Kidney (tissue), 14 donors: ENCODE results near the gene PRRG2. TPM values are rescaled to one million over a fixed set of nuclear protein-coding genes. Genes with fewer than 3 reads are reported as not detected.

Source experiments
- DNase-seq, 5 donors: peaks; one replicate each; pipeline ENCODE4 v3.0.0-alpha.2; 2013 to 2020
- FAIRE-seq: peaks from 2 replicates; lab custom pipeline; 2012; peaks lifted over from hg19 to GRCh38; lab: Jason Lieb, UNC
- H3K27ac ChIP-seq, 2 donors: one replicate each; pipeline ENCODE4 v1.7.0; 2013; ENCODE audit warnings: low read depth in 2 of 2, low read length in 2 of 2, inconsistent platforms in 1 of 2
- H3K27me3 ChIP-seq: one replicate; pipeline ENCODE4 v1.7.1; 2013; ENCODE audit warnings: low read length, inconsistent platforms; ENCODE audit not compliant: control insufficient read depth, insufficient read depth
- H3K36me3 ChIP-seq, 3 donors: one replicate each; pipeline versions ENCODE4 v1.7.0 to v1.7.1; 2013; ENCODE audit warnings: low read length in 3 of 3, control low read depth in 1 of 3, inconsistent platforms in 1 of 3; ENCODE audit not compliant: insufficient read depth in 3 of 3, control insufficient read depth in 2 of 3
- H3K4me1 ChIP-seq, 3 donors: one replicate each; pipeline versions ENCODE4 v1.7.0 to v1.7.1; 2013; ENCODE audit warnings: low read length in 3 of 3, inconsistent platforms in 1 of 3, low read depth in 1 of 3; ENCODE audit not compliant: control insufficient read depth in 2 of 3, insufficient read depth in 2 of 3
- H3K4me3 ChIP-seq, 3 donors: one replicate each; pipeline versions ENCODE4 v1.7.0 to v1.8.1; 2013; ENCODE audit warnings: low read length in 3 of 3, control low read depth in 1 of 3, inconsistent platforms in 1 of 3
- H3K9ac ChIP-seq, 3 donors: one replicate each; pipeline versions ENCODE4 v1.7.0 to v1.7.1; 2013; ENCODE audit warnings: low read length in 3 of 3, control low read depth in 1 of 3, inconsistent platforms in 1 of 3
- H3K9me3 ChIP-seq, 3 donors: one replicate each; pipeline versions ENCODE4 v1.7.0 to v1.7.1; 2013; ENCODE audit warnings: low read length in 3 of 3, control low read depth in 1 of 3, inconsistent platforms in 1 of 3; ENCODE audit not compliant: control insufficient read depth in 2 of 3, insufficient read depth in 1 of 3
- intact Hi-C: fragments of 100-400 bp; cut with DNase I; formaldehyde crosslinking; loops from one replicate; pipeline ENCODE4 v1.11.1; 2022
- polyA plus RNA-seq: library from polyadenylated mRNA; stranded (reverse); fragments of 350-450 nt; fragmentation: Illumina TruSeq; extraction: RNeasy Lipid Tissue Mini Kit (QIAGEN cat#74804); gene quantifications from one replicate; pipeline ENCODE4 v1.2.3, GENCODE V29; 2014; ENCODE audit warnings: low read depth, low replicate concordance; ENCODE audit not compliant: insufficient read depth
- total RNA-seq: library from RNA; stranded (reverse); fragmentation: NEBNext Ultra II Directional; extraction: Animal tissue kit (Norgen Biotek cat#: 25700); gene quantifications from one replicate; pipeline ENCODE4 v1.2.1, GENCODE V29; 2021
- TF ChIP-seq, protein P1 (sequence below): IDR thresholded peaks from 3 replicates; pipeline ENCODE4 v1.5.1; 2012; ENCODE audit warnings: mild to moderate bottlenecking, moderate library complexity, borderline replicate concordance; ENCODE audit not compliant: insufficient read depth; ENCODE audit errors: extremely low read depth
- donor health status: control.
- donor health status: control.
- donor health status: control.
- donor health status: control.
- donor health status: control.
- donor health status: DM: yes; HTN: yes; CAD: no.
- donor health status: Normal renal cell carcinoma (clear cell type).

The PRRG2 gene
- total and polyA plus RNA-seq, 2 donors from 2014 or later, result 14.9 to 17.6 TPM

- no peak overlapping the region for H3K27ac ChIP-seq
- intact Hi-C loops, result no loop called here
Measured at GRCh38 chr19:49553451-49554271, 27.5 kb upstream of the PRRG2 start.

GRCh38 chr19:49554701-49555181, 26.4 kb upstream of the PRRG2 start:
- no peak overlapping the region for H3K27ac ChIP-seq
- H3K4me3 ChIP-seq, result no peak overlapping the region
- H3K36me3 ChIP-seq, result peaks cover 2 to 25% (median 15%) of the 10 kb centered on the region in 3 donors
- FAIRE-seq (no peak), DNase-seq (peak in 1 of 5 donors; percentile 29)
- peaks cover 0 to 2% (median 0%) of the 10 kb centered on the region in 3 donors for H3K4me1 ChIP-seq
- no peak overlapping the region for H3K9ac ChIP-seq
- intact Hi-C loops, result no loop called here
- H3K9me3 ChIP-seq, result no peaks in the 10 kb centered on the region
- TF ChIP-seq, protein P1, sequence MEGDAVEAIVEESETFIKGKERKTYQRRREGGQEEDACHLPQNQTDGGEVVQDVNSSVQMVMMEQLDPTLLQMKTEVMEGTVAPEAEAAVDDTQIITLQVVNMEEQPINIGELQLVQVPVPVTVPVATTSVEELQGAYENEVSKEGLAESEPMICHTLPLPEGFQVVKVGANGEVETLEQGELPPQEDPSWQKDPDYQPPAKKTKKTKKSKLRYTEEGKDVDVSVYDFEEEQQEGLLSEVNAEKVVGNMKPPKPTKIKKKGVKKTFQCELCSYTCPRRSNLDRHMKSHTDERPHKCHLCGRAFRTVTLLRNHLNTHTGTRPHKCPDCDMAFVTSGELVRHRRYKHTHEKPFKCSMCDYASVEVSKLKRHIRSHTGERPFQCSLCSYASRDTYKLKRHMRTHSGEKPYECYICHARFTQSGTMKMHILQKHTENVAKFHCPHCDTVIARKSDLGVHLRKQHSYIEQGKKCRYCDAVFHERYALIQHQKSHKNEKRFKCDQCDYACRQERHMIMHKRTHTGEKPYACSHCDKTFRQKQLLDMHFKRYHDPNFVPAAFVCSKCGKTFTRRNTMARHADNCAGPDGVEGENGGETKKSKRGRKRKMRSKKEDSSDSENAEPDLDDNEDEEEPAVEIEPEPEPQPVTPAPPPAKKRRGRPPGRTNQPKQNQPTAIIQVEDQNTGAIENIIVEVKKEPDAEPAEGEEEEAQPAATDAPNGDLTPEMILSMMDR, result no peak
- no peaks in the 10 kb centered on the region for H3K27me3 ChIP-seq

More at GRCh38 chr19:49553451-49554271, 27.5 kb upstream of the PRRG2 start:
- no peaks in the 10 kb centered on the region for H3K27me3 ChIP-seq
- H3K4me3 ChIP-seq, result no peak overlapping the region
- DNase-seq, result no peak
- TF ChIP-seq, protein P1, result no peak
- peaks cover 0 to 2% (median 0%) of the 10 kb centered on the region in 3 donors for H3K4me1 ChIP-seq
- FAIRE-seq, result no peak
- peaks cover 2 to 17% (median 15%) of the 10 kb centered on the region in 3 donors for H3K36me3 ChIP-seq
- no peak overlapping the region for H3K9ac ChIP-seq
- H3K9me3 ChIP-seq, result no peaks in the 10 kb centered on the region

DNA sequence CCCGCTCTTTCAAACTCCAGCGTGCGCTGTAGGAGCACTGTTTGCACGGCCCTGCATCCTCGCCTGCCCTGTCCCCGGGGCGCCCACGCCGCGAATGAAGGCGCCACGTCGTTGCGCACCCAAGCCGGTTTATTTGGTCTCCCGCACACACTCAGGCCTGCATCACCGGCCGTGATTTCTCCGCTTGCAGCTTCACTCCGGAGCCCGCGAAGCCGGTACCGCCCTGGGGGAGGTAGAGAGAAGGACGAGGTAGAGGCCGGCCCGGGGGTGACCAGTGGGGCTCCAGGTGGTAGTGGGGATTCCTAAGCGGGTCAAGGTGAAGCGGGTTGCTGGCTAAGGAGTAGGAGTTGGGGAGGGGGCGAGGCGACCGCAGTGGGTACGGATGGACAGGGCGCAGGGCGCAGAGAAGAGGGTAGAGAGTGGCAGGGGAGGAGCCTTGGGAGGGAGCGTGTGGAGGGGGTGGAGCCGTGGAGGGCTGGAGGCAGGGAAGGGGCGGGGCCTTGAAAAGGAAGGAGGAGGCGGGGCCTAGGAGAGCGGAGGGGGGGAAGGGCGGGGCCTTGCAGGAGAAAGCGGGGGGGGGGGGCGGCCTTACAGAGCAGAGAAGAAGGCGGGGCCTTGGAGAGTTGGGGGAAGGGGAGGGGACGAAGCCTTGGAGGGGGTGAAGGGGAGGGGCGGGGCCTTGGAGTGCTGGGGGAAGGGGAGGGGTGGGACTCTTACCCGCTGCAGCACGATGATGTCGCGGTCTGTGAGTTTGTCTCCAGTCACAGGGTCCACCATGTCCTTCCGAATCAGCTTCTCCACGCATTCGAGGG, 25.3 kb upstream of the PRRG2 start:
- intact Hi-C loops, result no loop called here
- Histone ChIP-seq H3K27ac (no peak overlapping the region), H3K4me1 (peaks cover 0 to 2% (median 0%) of the 10 kb centered on the region in 3 donors), H3K27me3 (no peaks in the 10 kb centered on the region), H3K9ac (no peak overlapping the region), H3K36me3 (peaks cover 2 to 28% (median 15%) of the 10 kb centered on the region in 3 donors), H3K4me3 (no peak overlapping the region), H3K9me3 (no peaks in the 10 kb centered on the region)
- DNase-seq (peak; percentile 70 to 92 (median 82)), FAIRE-seq (no peak)
- TF ChIP-seq, protein P1, result no peak
